ENCODE measurements around the gene POLR2M.
A peak's percentile ranks its signal among the peaks of the same experiment; 100 is the strongest.

Gene POLR2M

DNA sequence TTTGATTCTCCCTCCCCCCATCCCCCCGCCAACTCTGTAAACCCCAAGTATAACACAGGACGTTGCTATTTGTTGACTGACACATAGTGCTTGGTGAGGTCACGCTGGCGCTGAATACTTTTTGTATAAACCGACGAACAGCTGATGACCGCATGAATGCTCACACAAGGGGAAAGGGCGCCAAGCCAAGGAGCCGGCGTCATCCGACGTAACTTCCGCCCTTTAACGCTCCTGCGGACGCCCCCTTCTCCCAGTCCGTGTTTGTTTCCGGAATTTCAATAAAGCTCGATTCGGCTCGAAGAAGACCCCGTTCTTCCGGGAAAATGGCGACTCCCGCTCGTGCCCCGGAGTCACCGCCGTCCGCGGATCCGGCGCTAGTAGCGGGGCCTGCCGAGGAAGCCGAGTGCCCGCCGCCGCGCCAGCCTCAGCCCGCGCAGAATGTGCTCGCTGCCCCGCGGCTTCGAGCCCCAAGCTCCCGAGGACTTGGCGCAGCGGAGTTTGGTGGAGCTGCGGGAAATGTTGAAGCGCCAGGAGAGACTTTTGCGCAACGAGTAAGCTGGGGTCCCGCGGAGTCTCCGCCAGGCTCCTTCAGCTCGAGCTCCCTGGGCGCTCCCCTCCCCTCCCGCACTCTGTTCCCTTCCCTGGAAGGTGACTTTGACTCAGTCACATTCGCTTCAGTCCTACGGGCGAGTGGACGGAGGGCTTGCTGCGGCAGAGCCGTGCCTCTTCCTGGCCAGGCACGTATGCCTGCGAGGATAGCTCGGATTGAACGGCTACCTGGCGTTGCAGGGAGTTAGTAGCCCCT, at the start of gene POLR2M:
Gene POLR2M, plus strand, starts transcription at position 310 of the 805 bp plus-strand sequence. Its CDS starts 129 bp downstream, at position 439.
- H3K4me3 ChIP-seq (ENCODE audit: low read depth, low read length): peak within 1 kb of the TSS; percentile 79
- TF ChIP-seq, protein P1, sequence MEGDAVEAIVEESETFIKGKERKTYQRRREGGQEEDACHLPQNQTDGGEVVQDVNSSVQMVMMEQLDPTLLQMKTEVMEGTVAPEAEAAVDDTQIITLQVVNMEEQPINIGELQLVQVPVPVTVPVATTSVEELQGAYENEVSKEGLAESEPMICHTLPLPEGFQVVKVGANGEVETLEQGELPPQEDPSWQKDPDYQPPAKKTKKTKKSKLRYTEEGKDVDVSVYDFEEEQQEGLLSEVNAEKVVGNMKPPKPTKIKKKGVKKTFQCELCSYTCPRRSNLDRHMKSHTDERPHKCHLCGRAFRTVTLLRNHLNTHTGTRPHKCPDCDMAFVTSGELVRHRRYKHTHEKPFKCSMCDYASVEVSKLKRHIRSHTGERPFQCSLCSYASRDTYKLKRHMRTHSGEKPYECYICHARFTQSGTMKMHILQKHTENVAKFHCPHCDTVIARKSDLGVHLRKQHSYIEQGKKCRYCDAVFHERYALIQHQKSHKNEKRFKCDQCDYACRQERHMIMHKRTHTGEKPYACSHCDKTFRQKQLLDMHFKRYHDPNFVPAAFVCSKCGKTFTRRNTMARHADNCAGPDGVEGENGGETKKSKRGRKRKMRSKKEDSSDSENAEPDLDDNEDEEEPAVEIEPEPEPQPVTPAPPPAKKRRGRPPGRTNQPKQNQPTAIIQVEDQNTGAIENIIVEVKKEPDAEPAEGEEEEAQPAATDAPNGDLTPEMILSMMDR (IDR thresholded peaks at IDR 0.05; ENCODE audit: low read depth, low read length): no peak

DNA sequence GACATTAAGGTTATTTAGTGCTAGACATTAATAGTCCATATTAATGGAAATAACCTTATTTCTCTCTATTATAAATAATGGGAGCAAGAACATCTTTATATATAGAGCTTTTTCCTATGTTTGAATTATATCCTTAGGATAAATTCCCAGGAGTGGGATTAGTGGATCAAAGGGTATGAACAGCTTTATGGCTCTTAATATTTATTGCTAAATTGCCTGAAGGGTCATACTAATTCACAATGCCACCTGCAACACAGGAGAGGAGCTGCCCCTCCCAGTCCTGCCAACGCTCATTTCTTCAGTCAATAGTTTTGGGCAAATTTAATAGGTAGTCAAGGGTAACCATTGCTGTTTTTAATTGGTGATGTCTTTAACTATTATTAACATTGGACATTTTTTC, 48.9 kb upstream of the POLR2M start:
- TF ChIP-seq, protein P1 (IDR thresholded peaks at IDR 0.05; ENCODE audit: low read depth, low read length): no peak
- no peak overlapping the region for H3K4me3 ChIP-seq (ENCODE audit: low read depth, low read length)

DNA sequence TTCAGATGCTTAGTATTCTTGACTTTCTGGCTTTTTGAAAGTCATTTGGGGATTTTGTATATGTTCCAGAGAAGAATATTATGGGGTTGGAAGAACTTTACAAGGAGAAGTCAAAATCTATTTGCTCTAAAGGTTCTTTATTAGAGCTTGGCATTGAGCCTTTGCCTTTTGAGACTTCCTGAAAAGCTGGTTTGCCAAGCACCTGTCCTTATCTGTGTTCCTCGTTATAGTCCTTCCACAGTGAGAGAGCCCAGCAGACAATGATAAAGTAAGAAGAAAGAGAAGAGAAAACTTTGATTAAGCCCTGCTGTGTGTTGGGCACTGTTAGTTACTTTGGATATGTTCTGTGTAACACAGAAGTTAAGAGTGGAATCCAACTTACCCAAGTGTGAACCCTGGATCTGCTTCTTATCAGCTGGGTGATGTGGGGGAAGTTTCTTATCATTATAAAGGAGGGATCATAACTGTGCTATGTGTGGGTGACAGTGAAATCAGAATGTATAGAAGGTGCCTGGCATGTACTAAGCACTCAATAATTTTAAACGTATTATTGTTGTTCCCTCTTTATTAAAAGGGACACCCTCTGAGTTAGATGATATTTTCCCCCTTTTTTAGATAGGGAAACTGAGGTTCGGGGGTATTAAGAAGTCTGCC, 44.3 kb upstream of the POLR2M start:
- TF ChIP-seq, protein P1 (IDR thresholded peaks at IDR 0.05; ENCODE audit: low read depth, low read length): no peak

DNA sequence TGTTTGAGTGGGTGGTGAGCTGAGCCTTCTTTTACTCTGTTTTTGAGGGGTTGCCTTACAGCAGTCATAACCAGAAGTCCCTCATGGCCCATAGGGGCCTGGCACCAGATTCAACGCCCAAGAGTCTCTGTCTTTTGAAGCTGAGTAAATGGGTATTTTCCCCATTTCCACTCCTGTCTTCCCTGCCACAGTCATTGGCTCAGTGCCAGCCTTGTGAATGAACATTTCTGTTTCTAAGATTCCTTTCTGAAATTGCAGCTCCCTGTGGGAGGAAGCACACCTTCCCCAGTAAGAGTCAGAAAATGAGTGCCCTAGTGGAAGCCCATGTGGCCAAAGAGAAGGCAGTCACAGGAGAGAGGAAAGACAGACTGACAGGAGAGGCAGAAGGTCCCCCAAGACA, 43.7 kb upstream of the POLR2M start:
- TF ChIP-seq, protein P1 (IDR thresholded peaks at IDR 0.05; ENCODE audit: low read depth, low read length): no peak
- H3K4me3 ChIP-seq (ENCODE audit: low read depth, low read length): no peak overlapping the region

More for the DNA sequence above, 44.3 kb upstream of the POLR2M start:
- H3K4me3 ChIP-seq (ENCODE audit: low read depth, low read length): no peak overlapping the region

DNA sequence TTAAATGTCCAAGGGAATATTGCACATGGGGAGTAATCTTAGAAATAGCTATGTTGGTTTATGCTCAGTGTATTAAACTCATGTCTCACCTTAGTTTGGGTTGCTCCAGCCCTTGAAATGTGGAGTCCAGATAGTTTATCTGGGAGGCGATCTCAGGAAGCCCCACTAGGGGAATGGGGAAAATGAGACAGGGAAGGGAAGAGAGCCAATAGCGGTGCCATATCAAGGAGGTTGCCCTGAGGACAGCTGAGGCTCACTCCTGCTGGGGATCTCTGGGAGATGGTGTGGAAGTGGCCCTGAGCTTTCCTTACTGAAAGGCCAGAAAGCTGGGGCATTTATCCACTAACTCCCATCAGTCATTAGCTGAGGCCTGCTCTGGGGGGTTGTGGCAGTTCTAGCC, 43.3 kb upstream of the POLR2M start:
- no peak overlapping the region for H3K4me3 ChIP-seq (ENCODE audit: low read depth, low read length)
- TF ChIP-seq, protein P1 (IDR thresholded peaks at IDR 0.05; ENCODE audit: low read depth, low read length): no peak

DNA sequence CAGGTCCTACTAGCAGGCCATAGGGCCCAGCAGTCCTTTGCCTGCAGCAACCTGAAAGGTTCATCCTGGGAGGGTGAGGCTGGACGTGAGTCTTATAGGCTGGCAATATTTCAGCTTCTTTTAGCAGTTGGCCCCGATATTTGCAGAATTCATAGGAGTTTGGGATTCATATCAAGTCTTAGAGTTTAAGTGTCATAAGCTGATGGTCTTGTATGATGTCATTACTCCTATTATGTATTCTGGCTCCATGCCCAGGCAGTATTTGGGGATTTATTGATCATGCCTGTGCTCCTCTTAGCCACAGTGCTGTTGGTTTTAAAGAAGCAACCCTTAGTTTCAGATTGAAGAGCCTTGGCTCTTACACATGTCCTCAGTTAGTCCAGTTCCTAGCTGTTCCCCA, 41.3 kb upstream of the POLR2M start:
- no peak overlapping the region for H3K4me3 ChIP-seq (ENCODE audit: low read depth, low read length)
- TF ChIP-seq, protein P1 (IDR thresholded peaks at IDR 0.05; ENCODE audit: low read depth, low read length): no peak

DNA sequence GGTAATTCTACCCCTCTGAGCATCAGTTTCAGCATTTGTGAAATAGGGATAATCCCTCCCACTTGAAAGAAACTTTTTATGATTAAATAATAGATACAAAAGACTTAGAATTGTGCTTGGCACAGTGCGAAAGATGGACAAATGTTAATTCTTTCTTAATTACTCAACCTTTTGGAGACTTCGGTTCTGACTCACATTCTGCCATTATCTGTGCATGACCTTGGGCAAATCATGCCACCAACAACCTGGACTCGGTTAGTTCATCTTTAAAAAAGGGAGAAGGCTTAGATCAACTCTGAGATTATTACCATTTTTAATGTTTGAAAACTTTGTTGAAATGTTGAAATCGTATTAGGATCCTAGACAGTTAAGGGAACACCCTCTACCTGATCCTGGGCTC, 40.6 kb upstream of the POLR2M start:
- no peak overlapping the region for H3K4me3 ChIP-seq (ENCODE audit: low read depth, low read length)
- TF ChIP-seq, protein P1 (IDR thresholded peaks at IDR 0.05; ENCODE audit: low read depth, low read length): no peak

Data from WI38 (cell line).